GM23248 (cell line): ENCODE results near the gene RSAD2.

Experiments used
- EZH2 ChIP-seq: fragments of 200-600 bp; sonication (generic); IDR thresholded peaks from 2 replicates; pipeline ENCODE4 v1.6.1; 2018; ENCODE audit warnings: antibody characterized with exemption, mild to moderate bottlenecking; ENCODE audit not compliant: insufficient read depth, poor library complexity, severe bottlenecking
- EZH2phosphoT487 ChIP-seq: fragments of 200-600 bp; sonication (generic); IDR thresholded peaks from 2 replicates; pipeline ENCODE4 v1.6.1; 2018; ENCODE audit warnings: antibody characterized with exemption, moderate library complexity, mild to moderate bottlenecking, low read depth; ENCODE audit not compliant: insufficient read depth

- TF ChIP-seq EZH2 (no peak), EZH2phosphoT487 (no peak)
These were observed 48.6 kb downstream of the RSAD2 start for GRCh38 chr2:6926071-6926732.
